ENCODE results near the gene AQP10. TPM values are rescaled to one million over a fixed set of nuclear protein-coding genes. Genes with fewer than 3 reads are reported as not detected.
A peak's percentile ranks its signal among the peaks of the same experiment; 100 is the strongest.
"Not testable (repeated sequence)": the region's sequence is repeated elsewhere in the genome, so short reads cannot be mapped to it uniquely, and the experiment has no call there.

Gene AQP10
- total RNA-seq = not detected in 2 replicates
- long read RNA-seq = 0 reads

GRCh38 chr1:154320882-154321608, at the start of gene AQP10:
AQP10 (plus strand) TSS chr1:154321093; CDS start chr1:154321156, 63 bp downstream.
- no peaks in the 10 kb centered on the region for H3K36me3 Mint-ChIP-seq (ENCODE audit: unreplicated experiment)
- no peaks in the 10 kb centered on the region for H3K9me3 Mint-ChIP-seq (ENCODE audit: unreplicated experiment)
- TF ChIP-seq, protein P1, sequence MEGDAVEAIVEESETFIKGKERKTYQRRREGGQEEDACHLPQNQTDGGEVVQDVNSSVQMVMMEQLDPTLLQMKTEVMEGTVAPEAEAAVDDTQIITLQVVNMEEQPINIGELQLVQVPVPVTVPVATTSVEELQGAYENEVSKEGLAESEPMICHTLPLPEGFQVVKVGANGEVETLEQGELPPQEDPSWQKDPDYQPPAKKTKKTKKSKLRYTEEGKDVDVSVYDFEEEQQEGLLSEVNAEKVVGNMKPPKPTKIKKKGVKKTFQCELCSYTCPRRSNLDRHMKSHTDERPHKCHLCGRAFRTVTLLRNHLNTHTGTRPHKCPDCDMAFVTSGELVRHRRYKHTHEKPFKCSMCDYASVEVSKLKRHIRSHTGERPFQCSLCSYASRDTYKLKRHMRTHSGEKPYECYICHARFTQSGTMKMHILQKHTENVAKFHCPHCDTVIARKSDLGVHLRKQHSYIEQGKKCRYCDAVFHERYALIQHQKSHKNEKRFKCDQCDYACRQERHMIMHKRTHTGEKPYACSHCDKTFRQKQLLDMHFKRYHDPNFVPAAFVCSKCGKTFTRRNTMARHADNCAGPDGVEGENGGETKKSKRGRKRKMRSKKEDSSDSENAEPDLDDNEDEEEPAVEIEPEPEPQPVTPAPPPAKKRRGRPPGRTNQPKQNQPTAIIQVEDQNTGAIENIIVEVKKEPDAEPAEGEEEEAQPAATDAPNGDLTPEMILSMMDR (IDR thresholded peaks at IDR 0.05) = no peak
- H3K27me3 Mint-ChIP-seq (ENCODE audit: unreplicated experiment) = peaks cover 48% of the 10 kb centered on the region
- no peak within 1 kb of the TSS for H3K27ac Mint-ChIP-seq (ENCODE audit: unreplicated experiment)
- H3K4me3 Mint-ChIP-seq (ENCODE audit: unreplicated experiment) = no peak within 1 kb of the TSS
- no peak for DNase-seq (ENCODE audit: extremely low spot score, unreplicated experiment)
- H3K4me1 Mint-ChIP-seq (ENCODE audit: unreplicated experiment) = no peaks in the 10 kb centered on the region

DNA sequence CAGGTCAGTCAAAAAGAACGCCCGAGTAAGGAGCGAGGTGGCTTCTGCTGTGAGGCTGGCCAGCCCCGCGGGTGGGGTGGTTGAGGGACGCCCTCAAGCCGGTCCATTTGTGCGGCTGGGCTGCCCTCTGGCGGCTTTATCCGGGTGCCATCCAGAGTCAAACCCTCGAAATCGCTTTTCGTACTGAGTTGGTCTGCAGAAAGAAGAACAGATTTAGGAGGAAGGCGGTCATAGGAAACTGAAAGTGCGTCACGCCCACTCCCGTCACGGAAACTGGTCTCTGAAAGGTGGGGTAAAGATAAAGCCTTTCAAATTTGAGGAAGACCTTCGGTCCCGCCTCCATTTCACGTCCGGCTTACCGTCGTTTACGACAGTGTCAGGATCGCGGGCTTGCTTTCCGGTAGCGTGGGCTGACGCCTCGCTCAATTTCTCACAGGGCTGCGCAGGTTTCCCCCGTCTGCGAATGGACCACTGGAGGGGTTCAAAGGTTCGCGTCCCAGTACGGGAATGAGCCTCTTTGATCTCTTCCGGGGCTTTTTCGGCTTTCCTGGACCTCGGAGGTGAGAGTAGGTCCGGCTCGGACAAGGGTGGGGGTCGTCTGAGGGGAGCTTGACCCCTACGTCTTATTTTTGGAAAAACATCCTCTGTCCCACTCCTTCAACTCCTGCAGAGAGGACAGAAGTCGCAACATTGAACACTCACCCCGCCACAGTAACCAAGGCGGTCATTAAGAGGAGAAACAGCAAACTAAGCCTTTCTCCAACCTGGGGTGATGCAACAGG, 48.5 kb upstream of the AQP10 start, which contains the start of gene HAX1:
TSS of gene HAX1 (plus strand) at position 413 of the 782 bp plus-strand sequence. CDS start at position 508, 95 bp downstream.
- peak within 1 kb of the TSS; percentile 95 for H3K4me3 Mint-ChIP-seq (ENCODE audit: unreplicated experiment)
- no peaks in the 10 kb centered on the region for H3K9me3 Mint-ChIP-seq (ENCODE audit: unreplicated experiment)
- peak; percentile 95 for DNase-seq (ENCODE audit: extremely low spot score, unreplicated experiment)
- peaks cover 28% of the 10 kb centered on the region for H3K36me3 Mint-ChIP-seq (ENCODE audit: unreplicated experiment)
- H3K27me3 Mint-ChIP-seq (ENCODE audit: unreplicated experiment) = no peaks in the 10 kb centered on the region
- H3K27ac Mint-ChIP-seq (ENCODE audit: unreplicated experiment) = peak within 1 kb of the TSS; percentile 98
- H3K4me1 Mint-ChIP-seq (ENCODE audit: unreplicated experiment) = peaks cover 32% of the 10 kb centered on the region
- TF ChIP-seq, protein P1 (IDR thresholded peaks at IDR 0.05) = peak; percentile 89

DNA sequence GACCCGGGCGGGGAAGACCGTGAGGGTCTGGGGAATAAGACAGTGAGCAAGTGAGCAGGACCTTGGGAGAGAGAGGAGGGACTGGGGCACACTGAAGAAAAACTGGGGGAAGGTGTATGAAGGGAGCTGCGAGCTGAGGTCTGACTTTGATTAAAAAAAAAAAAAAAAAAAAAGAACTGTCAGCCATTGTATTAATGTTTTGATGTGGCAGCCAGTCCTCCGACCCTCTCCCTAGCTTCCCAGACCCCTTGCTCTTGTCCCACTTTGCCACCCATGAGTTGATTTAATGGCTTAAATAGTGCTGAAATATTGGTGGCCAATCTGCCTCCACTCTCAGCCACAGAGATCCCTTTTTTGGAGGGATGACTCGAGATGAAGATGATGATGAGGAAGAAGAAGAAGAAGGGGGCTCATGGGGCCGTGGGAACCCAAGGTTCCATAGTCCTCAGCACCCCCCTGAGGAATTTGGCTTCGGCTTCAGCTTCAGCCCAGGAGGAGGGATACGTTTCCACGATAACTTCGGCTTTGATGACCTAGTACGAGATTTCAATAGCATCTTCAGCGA, 47.8 kb upstream of the AQP10 start:
- Mint-ChIP-seq H3K9me3 (ENCODE audit: unreplicated experiment) (no peaks in the 10 kb centered on the region), H3K4me3 (ENCODE audit: unreplicated experiment) (peak overlapping the region; percentile 95), H3K27ac (ENCODE audit: unreplicated experiment) (peak overlapping the region; percentile 98), H3K27me3 (ENCODE audit: unreplicated experiment) (no peaks in the 10 kb centered on the region), H3K36me3 (ENCODE audit: unreplicated experiment) (peaks cover 28% of the 10 kb centered on the region), H3K4me1 (ENCODE audit: unreplicated experiment) (peaks cover 32% of the 10 kb centered on the region)
- no peak for DNase-seq (ENCODE audit: extremely low spot score, unreplicated experiment)
- TF ChIP-seq, protein P1 (IDR thresholded peaks at IDR 0.05) = no peak

- no peak for DNase-seq (ENCODE audit: extremely low spot score, unreplicated experiment)
- Mint-ChIP-seq H3K27me3 (ENCODE audit: unreplicated experiment) (no peaks in the 10 kb centered on the region), H3K9me3 (ENCODE audit: unreplicated experiment) (no peaks in the 10 kb centered on the region)
Measured at GRCh38 chr1:154276797-154277196, 44.1 kb upstream of the AQP10 start.

DNA sequence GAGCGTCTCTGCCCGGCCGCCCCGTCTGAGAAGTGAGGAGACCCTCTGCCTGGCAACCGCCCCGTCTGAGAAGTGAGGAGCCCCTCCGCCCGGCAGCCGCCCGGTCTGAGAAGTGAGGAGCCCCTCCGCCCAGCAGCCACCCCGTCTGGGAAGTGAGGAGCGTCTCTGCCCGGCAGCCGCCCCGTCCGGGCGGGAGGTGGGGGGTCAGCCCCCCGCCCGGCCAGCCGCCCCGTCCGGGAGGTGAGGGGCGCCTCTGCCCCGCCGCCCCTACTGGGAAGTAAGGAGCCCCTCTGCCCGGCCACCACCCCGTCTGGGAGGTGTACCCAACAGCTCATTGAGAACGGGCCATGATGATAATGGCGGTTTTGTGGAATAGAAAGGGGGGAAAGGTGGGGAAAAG, 33.3 kb upstream of the AQP10 start:
- not testable (repeated sequence) for DNase-seq (ENCODE audit: extremely low spot score, unreplicated experiment); H3K9me3 Mint-ChIP-seq (ENCODE audit: unreplicated experiment); H3K4me1 Mint-ChIP-seq (ENCODE audit: unreplicated experiment); H3K4me3 Mint-ChIP-seq (ENCODE audit: unreplicated experiment); H3K27ac Mint-ChIP-seq (ENCODE audit: unreplicated experiment); H3K36me3 Mint-ChIP-seq (ENCODE audit: unreplicated experiment)
- peaks cover 10% of the 10 kb centered on the region for H3K27me3 Mint-ChIP-seq (ENCODE audit: unreplicated experiment)

More at GRCh38 chr1:154276797-154277196, 44.1 kb upstream of the AQP10 start:
- Mint-ChIP-seq H3K27ac (ENCODE audit: unreplicated experiment) (no peak overlapping the region), H3K4me1 (ENCODE audit: unreplicated experiment) (peaks cover 23% of the 10 kb centered on the region), H3K4me3 (ENCODE audit: unreplicated experiment) (no peak overlapping the region), H3K36me3 (ENCODE audit: unreplicated experiment) (peaks cover 16% of the 10 kb centered on the region)
- TF ChIP-seq, protein P1 (IDR thresholded peaks at IDR 0.05) = peak; percentile 41

Measured in osteocyte (in vitro differentiated cells).